HCT116 (cell line): ENCODE measurements around the gene NOXO1. TPM values are rescaled to one million over a fixed set of nuclear protein-coding genes. Genes with fewer than 3 reads are reported as not detected.

ENCODE experiments used
- ATAC-seq: fragments of 200-7000 bp; cut with Tn5 transposase; 2 replicates; pipeline ENCODE4 v1.9.1; 2020; ENCODE audit warnings: mild to moderate bottlenecking, moderate library complexity
- BruUV-seq: library from RNA; stranded (reverse); fragments of 400-500 nt; replicated peaks from 2 replicates; lab custom pipeline; 2021; lab: Mats Ljungman, UMichigan
- CTCF ChIA-PET: fragments of 300-600 bp; sonication (Branson Sonifier 250); formaldehyde crosslinking; loops from one replicate; lab custom pipeline; 2021; ENCODE audit warnings: antibody characterized with exemption; lab: Charles Lee
- POLR2A ChIA-PET: fragments of 300-600, 350-600 bp; sonication (Branson Sonifier 250); formaldehyde crosslinking; loops from one replicate; lab custom pipeline; 2021; ENCODE audit warnings: antibody characterized with exemption; lab: Charles Lee
- RAD21 ChIA-PET, 2 experiments: fragments of 300-600 bp; sonication (Branson Sonifier 250); formaldehyde crosslinking; loops; one replicate each; lab custom pipeline; 2023; ENCODE audit warnings: low total read pairs in 2 of 2; ENCODE audit not compliant: uncharacterized antibody in 2 of 2, unreplicated experiment in 2 of 2, low non-redundant PET in 1 of 2; lab: Charles Lee
- DNase-seq: peaks from one replicate; pipeline ENCODE4 v3.0.0-alpha.2; 2010; ENCODE audit warnings: low read depth, low spot score
- H2AFZ ChIP-seq: fragments of 200-600 bp; shearing (Covaris generic), sonication (generic); 2 replicates; pipeline ENCODE4 v1.6.1; 2017; ENCODE audit warnings: low read depth, mixed run types, mixed read lengths, antibody characterized with exemption, low read length; ENCODE audit not compliant: poor library complexity, severe bottlenecking
- H3K27ac ChIP-seq: 2 replicates; pipeline ENCODE4 v1.5.1; 2012; ENCODE audit warnings: low read depth, low read length
- H3K27me3 ChIP-seq: fragments of 200-600 bp; sonication (generic); 2 replicates; pipeline ENCODE4 v1.6.1; 2016; ENCODE audit warnings: mixed run types, low read length, mixed read lengths; ENCODE audit not compliant: insufficient read depth
- H3K36me3 ChIP-seq, 2 experiments: fragments of 200-500 bp in 1 of 2; fragments of 200-600 bp in 1 of 2; sonication (Bioruptor generic) in 1 of 2; sonication (generic) in 1 of 2; 2 replicates each; pipeline versions ENCODE4 v1.5.1 to v1.6.1; 2014 to 2016; ENCODE audit warnings: low read length in 2 of 2, inconsistent platforms in 1 of 2, mixed read lengths in 1 of 2, mixed run types in 1 of 2; ENCODE audit not compliant: insufficient read depth in 2 of 2, control insufficient read depth in 1 of 2
- H3K4me1 ChIP-seq, 2 experiments: fragments of 200-600 bp in 1 of 2; sonication (generic) in 1 of 2; 2 replicates each; pipeline versions ENCODE4 v1.5.1 to v1.6.1; 2012 to 2017; ENCODE audit warnings: low read length in 2 of 2, inconsistent platforms in 1 of 2, mild to moderate bottlenecking in 1 of 2, mixed read lengths in 1 of 2, mixed run types in 1 of 2, moderate library complexity in 1 of 2; ENCODE audit not compliant: insufficient read depth in 2 of 2, control insufficient read depth in 1 of 2
- H3K4me2 ChIP-seq: fragments of 200-600 bp; sonication (generic); 2 replicates; pipeline ENCODE4 v1.6.1; 2017; ENCODE audit warnings: mixed run types, low read length, mixed read lengths
- H3K4me3 ChIP-seq, 2 experiments: fragments of 200-600 bp in 1 of 2; sonication (generic) in 1 of 2; replicated peaks in 1 of 2; 2 replicates each; pipeline ENCODE4 v1.5.1; 2011 to 2016; ENCODE audit warnings: low read length in 2 of 2, control low read depth in 1 of 2, low read depth in 1 of 2, mild to moderate bottlenecking in 1 of 2, mixed read lengths in 1 of 2, mixed run types in 1 of 2
- H3K79me2 ChIP-seq: fragments of 200-600 bp; sonication (generic); 2 replicates; pipeline ENCODE4 v1.6.1; 2017; ENCODE audit warnings: mild to moderate bottlenecking, mixed run types, low read length, moderate library complexity, mixed read lengths; ENCODE audit not compliant: insufficient read depth
- H3K9ac ChIP-seq: fragments of 200-600 bp; sonication (generic); 2 replicates; pipeline ENCODE4 v1.6.1; 2016; ENCODE audit warnings: low read length, mixed read lengths
- H3K9me2 ChIP-seq: fragments of 200-600 bp; sonication (generic), shearing (Covaris generic); 2 replicates; pipeline ENCODE4 v1.6.1; 2017; ENCODE audit warnings: mixed run types, mild to moderate bottlenecking, moderate library complexity; ENCODE audit not compliant: insufficient read depth
- H3K9me3 ChIP-seq, 2 experiments: fragments of 200-500 bp in 1 of 2; fragments of 200-600 bp in 1 of 2; sonication (Bioruptor generic) in 1 of 2; sonication (generic) in 1 of 2; 2 replicates each; pipeline ENCODE4 v1.6.1; 2014 to 2017; ENCODE audit warnings: low read length in 2 of 2, mixed read lengths in 2 of 2, inconsistent platforms in 1 of 2, low read depth in 1 of 2, mild to moderate bottlenecking in 1 of 2, mixed run types in 1 of 2, moderate library complexity in 1 of 2; ENCODE audit not compliant: control insufficient read depth in 1 of 2, insufficient read depth in 1 of 2
- H4K20me1 ChIP-seq: fragments of 200-600 bp; sonication (generic), shearing (Covaris generic); 2 replicates; pipeline ENCODE4 v1.6.1; 2017; ENCODE audit warnings: mixed run types, mild to moderate bottlenecking, moderate library complexity; ENCODE audit not compliant: insufficient read depth
- CBX3 ChIP-seq: IDR thresholded peaks from 2 replicates; pipeline ENCODE4 v1.6.1; 2012; ENCODE audit warnings: low read depth
- CEBPB ChIP-seq: IDR thresholded peaks from 2 replicates; pipeline ENCODE4 v1.6.1; 2012; ENCODE audit warnings: low read depth
- EGR1 ChIP-seq: IDR thresholded peaks from 2 replicates; pipeline ENCODE4 v1.6.1; 2012; ENCODE audit warnings: low read depth
- ELF1 ChIP-seq: IDR thresholded peaks from 2 replicates; pipeline ENCODE4 v1.6.1; 2012; ENCODE audit warnings: low read depth, borderline replicate concordance
- EZH2 ChIP-seq: fragments of 200-600 bp; sonication (generic); IDR thresholded peaks from 2 replicates; pipeline ENCODE4 v1.6.1; 2017; ENCODE audit warnings: antibody characterized with exemption, mixed run types
- EZH2phosphoT487 ChIP-seq: fragments of 200-600 bp; IDR thresholded peaks from 2 replicates; pipeline ENCODE4 v1.6.1; 2018; ENCODE audit warnings: antibody characterized with exemption, borderline replicate concordance
- JUND ChIP-seq: IDR thresholded peaks from 2 replicates; pipeline ENCODE4 v1.6.1; 2012
- POLR2A ChIP-seq: IDR thresholded peaks from 2 replicates; pipeline ENCODE4 v1.7.0; 2011; ENCODE audit warnings: borderline replicate concordance; ENCODE audit not compliant: insufficient read depth, insufficient read length; ENCODE audit errors: extremely low read depth
- POLR2AphosphoS5 ChIP-seq: IDR thresholded peaks from 2 replicates; pipeline ENCODE4 v1.6.1; 2011; ENCODE audit warnings: mild to moderate bottlenecking, low read depth, low read length, moderate library complexity
- RAD21 ChIP-seq: IDR thresholded peaks from 2 replicates; pipeline ENCODE4 v1.6.1; 2012; ENCODE audit warnings: low read depth, mild to moderate bottlenecking
- SIN3A ChIP-seq: IDR thresholded peaks from 2 replicates; pipeline ENCODE4 v1.6.1; 2012; ENCODE audit warnings: low read depth
- SP1 ChIP-seq: IDR thresholded peaks from 2 replicates; pipeline ENCODE4 v1.6.1; 2012; ENCODE audit warnings: low read depth
- TCF7L2 ChIP-seq: IDR thresholded peaks from 2 replicates; pipeline ENCODE4 v1.7.0; 2011; ENCODE audit warnings: borderline replicate concordance, inconsistent platforms; ENCODE audit not compliant: insufficient read depth, insufficient read length; ENCODE audit errors: extremely low read depth
- YY1 ChIP-seq: IDR thresholded peaks from 2 replicates; pipeline ENCODE4 v1.6.1; 2011; ENCODE audit warnings: low read length, low read depth, moderate library complexity, mild to moderate bottlenecking; ENCODE audit not compliant: insufficient replicate concordance; ENCODE audit errors: extremely low read depth
- ZFX ChIP-seq: fragments of 450-650 bp; IDR thresholded peaks from 2 replicates; pipeline ENCODE4 v1.6.1; 2017
- ZNF274 ChIP-seq: fragments of 200-500 bp; sonication (Bioruptor generic); IDR thresholded peaks from 2 replicates; pipeline ENCODE4 v1.6.1; 2014; ENCODE audit warnings: mild to moderate bottlenecking, low read depth, low read length, inconsistent platforms
- intact Hi-C: fragments of 100-400 bp; cut with micrococcal nuclease; formaldehyde crosslinking; loops from 2 replicates; pipeline ENCODE4 v1.10.0; 2022
- total RNA-seq: library from RNA; stranded (reverse); gene quantifications from one replicate; pipeline ENCODE4 v1.2.1, GENCODE V29; 2021; ENCODE audit not compliant: unreplicated experiment
- TF ChIP-seq, protein P1 (sequence below): IDR thresholded peaks from 2 replicates; pipeline ENCODE4 v1.6.1; 2012
- TF ChIP-seq, protein P2 (sequence below): IDR thresholded peaks from 2 replicates; pipeline ENCODE4 v1.6.1; 2012
- TF ChIP-seq, protein P3 (sequence below): IDR thresholded peaks from 2 replicates; pipeline ENCODE4 v1.6.1; 2012; ENCODE audit warnings: low read depth
- TF ChIP-seq, protein P4 (sequence below): IDR thresholded peaks from 2 replicates; pipeline ENCODE4 v1.6.1; 2011; ENCODE audit warnings: mild to moderate bottlenecking, low read length, moderate library complexity; ENCODE audit not compliant: insufficient replicate concordance; ENCODE audit errors: extremely low read depth

Gene NOXO1
- total RNA-seq, 1 experiment from 2014 or later: 10.0 TPM

DNA sequence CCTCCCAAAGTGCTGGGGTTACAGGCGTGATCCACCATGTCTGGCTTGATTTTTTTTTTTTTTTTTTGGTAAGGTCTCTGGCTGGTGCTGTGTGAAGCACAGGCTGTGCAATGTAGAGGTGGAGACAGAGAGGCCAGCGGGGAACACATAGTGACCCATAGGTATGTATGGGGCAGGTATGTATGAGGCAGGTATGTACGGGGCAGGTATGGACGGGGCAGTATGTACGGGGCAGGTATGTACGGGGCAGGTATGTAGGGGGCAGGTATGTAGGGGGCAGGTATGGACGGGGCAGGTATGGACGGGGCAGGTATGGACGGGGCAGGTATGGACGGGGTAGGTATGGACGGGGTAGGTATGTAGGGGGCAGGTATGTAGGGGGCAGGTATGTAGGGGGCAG is 31.8 kb downstream of the NOXO1 start (continued):
- TF ChIP-seq EZH2 (no peak), ZNF274 (no peak), ELF1 (no peak), CBX3 (no peak), YY1 (no peak)
- TF ChIP-seq, protein P1, sequence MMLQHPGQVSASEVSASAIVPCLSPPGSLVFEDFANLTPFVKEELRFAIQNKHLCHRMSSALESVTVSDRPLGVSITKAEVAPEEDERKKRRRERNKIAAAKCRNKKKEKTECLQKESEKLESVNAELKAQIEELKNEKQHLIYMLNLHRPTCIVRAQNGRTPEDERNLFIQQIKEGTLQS: no peak
- TF ChIP-seq, protein P2, sequence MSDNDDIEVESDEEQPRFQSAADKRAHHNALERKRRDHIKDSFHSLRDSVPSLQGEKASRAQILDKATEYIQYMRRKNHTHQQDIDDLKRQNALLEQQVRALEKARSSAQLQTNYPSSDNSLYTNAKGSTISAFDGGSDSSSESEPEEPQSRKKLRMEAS: no peak
- TF ChIP-seq, all 23 proteins: peak for 0

DNA sequence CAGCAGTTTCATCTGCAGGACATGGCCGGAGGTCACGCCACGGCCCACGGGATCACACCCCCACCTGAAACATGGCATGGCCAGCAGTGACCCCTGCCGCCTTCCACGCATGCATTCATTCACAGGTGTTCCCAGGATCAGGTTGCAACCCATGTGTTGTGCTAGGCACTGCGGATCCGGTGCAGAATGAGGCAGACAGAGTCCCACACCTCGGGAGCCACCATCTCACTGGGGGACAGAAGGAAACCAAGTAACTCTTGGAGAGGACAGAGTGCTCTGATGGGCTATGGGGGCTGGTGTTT is 33.9 kb downstream of the NOXO1 start:
- no peaks in the 10 kb centered on the region for H3K36me3 ChIP-seq
- RAD21 ChIA-PET: interaction anchor here in 1 of 2 experiments (0.7 kb wide), 1 partner anchor 96 kb away, joined by 3 read pairs; no protein-coding TSS in a partner anchor
- no peaks in the 10 kb centered on the region for H4K20me1 ChIP-seq
- TF ChIP-seq SIN3A: no peak
- no peak for TF ChIP-seq CEBPB
- no peak for TF ChIP-seq EZH2
- TF ChIP-seq YY1: no peak
- no peak for TF ChIP-seq ELF1
- no peak for TF ChIP-seq ZFX
- TF ChIP-seq, protein P3, sequence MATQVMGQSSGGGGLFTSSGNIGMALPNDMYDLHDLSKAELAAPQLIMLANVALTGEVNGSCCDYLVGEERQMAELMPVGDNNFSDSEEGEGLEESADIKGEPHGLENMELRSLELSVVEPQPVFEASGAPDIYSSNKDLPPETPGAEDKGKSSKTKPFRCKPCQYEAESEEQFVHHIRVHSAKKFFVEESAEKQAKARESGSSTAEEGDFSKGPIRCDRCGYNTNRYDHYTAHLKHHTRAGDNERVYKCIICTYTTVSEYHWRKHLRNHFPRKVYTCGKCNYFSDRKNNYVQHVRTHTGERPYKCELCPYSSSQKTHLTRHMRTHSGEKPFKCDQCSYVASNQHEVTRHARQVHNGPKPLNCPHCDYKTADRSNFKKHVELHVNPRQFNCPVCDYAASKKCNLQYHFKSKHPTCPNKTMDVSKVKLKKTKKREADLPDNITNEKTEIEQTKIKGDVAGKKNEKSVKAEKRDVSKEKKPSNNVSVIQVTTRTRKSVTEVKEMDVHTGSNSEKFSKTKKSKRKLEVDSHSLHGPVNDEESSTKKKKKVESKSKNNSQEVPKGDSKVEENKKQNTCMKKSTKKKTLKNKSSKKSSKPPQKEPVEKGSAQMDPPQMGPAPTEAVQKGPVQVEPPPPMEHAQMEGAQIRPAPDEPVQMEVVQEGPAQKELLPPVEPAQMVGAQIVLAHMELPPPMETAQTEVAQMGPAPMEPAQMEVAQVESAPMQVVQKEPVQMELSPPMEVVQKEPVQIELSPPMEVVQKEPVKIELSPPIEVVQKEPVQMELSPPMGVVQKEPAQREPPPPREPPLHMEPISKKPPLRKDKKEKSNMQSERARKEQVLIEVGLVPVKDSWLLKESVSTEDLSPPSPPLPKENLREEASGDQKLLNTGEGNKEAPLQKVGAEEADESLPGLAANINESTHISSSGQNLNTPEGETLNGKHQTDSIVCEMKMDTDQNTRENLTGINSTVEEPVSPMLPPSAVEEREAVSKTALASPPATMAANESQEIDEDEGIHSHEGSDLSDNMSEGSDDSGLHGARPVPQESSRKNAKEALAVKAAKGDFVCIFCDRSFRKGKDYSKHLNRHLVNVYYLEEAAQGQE: no peak
- no peak for TF ChIP-seq TCF7L2
- TF ChIP-seq, protein P4, sequence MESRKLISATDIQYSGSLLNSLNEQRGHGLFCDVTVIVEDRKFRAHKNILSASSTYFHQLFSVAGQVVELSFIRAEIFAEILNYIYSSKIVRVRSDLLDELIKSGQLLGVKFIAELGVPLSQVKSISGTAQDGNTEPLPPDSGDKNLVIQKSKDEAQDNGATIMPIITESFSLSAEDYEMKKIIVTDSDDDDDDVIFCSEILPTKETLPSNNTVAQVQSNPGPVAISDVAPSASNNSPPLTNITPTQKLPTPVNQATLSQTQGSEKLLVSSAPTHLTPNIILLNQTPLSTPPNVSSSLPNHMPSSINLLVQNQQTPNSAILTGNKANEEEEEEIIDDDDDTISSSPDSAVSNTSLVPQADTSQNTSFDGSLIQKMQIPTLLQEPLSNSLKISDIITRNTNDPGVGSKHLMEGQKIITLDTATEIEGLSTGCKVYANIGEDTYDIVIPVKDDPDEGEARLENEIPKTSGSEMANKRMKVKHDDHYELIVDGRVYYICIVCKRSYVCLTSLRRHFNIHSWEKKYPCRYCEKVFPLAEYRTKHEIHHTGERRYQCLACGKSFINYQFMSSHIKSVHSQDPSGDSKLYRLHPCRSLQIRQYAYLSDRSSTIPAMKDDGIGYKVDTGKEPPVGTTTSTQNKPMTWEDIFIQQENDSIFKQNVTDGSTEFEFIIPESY: no peak
- no peak for TF ChIP-seq POLR2AphosphoS5
- TF ChIP-seq EGR1: no peak
- no peak for TF ChIP-seq RAD21
- TF ChIP-seq, protein P1: no peak
- TF ChIP-seq, protein P2: no peak
- no peak for TF ChIP-seq EZH2phosphoT487
- no peak for TF ChIP-seq SP1
- no peak for TF ChIP-seq POLR2A
- no peak for TF ChIP-seq JUND
- TF ChIP-seq, all 23 proteins: peak for 0
- H3K27ac ChIP-seq: no peak overlapping the region
- no peaks in the 10 kb centered on the region for H3K27me3 ChIP-seq
- BruUV-seq: no TSS peak
- H3K4me2 ChIP-seq: no peak overlapping the region
- ATAC-seq (no peak), DNase-seq (no peak)
- no peak overlapping the region for H2AFZ ChIP-seq
- ChIA-PET POLR2A (interaction anchor here (2.4 kb wide), 1 partner anchor 17 kb away, joined by 7 read pairs; the partner anchor contains the start of gene RPS2), CTCF (no interaction called here)
- intact Hi-C loops: no loop called here
- H3K4me1 ChIP-seq: peaks cover 6 to 16% of the 10 kb centered on the region in 2 experiments
- H3K4me3 ChIP-seq: no peak overlapping the region
- H3K79me2 ChIP-seq: no peaks in the 10 kb centered on the region
- no peaks in the 10 kb centered on the region for H3K9me2 ChIP-seq
- H3K9ac ChIP-seq: no peak overlapping the region
- no peaks in the 10 kb centered on the region for H3K9me3 ChIP-seq
